ENCODE results near the gene DRD2.

Gene DRD2

DNA sequence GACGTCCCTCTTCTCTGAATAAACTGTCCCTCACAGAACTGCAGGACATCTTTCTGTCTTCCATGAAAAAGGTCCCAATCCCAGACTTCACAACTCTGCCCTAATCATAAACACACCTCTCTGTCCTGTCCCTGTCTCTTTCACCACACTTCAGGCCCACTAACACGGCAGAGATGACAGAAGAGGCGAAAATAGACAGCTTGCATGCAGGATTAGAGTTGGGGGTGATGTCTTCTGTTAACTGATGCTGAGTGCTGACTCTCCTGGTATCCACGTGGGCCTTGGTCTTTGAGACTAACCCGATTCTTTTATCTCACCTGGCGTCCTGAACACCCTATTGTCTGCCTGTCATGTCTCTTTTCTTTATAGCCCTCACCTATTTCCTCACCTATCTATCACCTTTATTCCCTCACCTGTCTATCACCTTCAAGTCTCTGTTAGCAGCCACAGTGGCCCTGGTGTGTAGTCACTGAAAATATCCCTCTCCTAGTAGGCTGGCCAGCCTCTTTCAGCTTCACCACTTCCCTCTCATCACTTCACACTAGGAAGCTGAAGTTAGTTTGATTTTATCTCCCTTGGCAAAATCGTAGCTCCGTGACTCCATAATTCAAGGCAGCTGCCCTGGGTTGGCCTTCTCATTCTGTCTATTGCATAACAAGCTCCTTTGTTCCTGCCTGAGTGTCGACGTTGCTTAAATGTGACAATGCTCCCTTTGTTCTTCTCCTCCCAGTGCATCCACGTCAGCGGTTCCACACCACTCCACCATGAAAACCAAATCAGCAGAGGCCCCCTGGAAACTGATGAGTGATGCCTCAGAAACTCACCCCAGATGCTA, 30.6 kb upstream of the DRD2 start:
- H3K9me3 ChIP-seq (ENCODE audit: control insufficient read depth in 1 of 2, low read length in 2 of 2), result no peaks in the 10 kb centered on the region
- H3K4me3 ChIP-seq (ENCODE audit: low read depth in 1 of 2, low read length in 2 of 2), result no peak overlapping the region
- no peaks in the 10 kb centered on the region for H3K27me3 ChIP-seq (ENCODE audit: control insufficient read depth in 1 of 2, insufficient read depth in 2 of 2, low read length in 2 of 2)
- no peak overlapping the region for H3K27ac ChIP-seq (ENCODE audit: low read depth, low read length)
- no peaks in the 10 kb centered on the region for H3K4me1 ChIP-seq (ENCODE audit: control insufficient read depth in 1 of 2, insufficient read depth in 2 of 2, low read length in 2 of 2)
- H3K36me3 ChIP-seq (ENCODE audit: control insufficient read depth in 1 of 2, insufficient read depth in 2 of 2, low read length in 2 of 2), result no peaks in the 10 kb centered on the region
- H3K9ac ChIP-seq (ENCODE audit: low read depth in 1 of 2, low read length in 2 of 2), result no peak overlapping the region

GRCh38 chr11:113505046-113505445, 29.8 kb upstream of the DRD2 start:
- Histone ChIP-seq H3K4me1 (ENCODE audit: control insufficient read depth in 1 of 2, insufficient read depth in 2 of 2, low read length in 2 of 2) (no peaks in the 10 kb centered on the region), H3K9ac (ENCODE audit: low read depth in 1 of 2, low read length in 2 of 2) (no peak overlapping the region), H3K27ac (ENCODE audit: low read depth, low read length) (no peak overlapping the region), H3K36me3 (ENCODE audit: control insufficient read depth in 1 of 2, insufficient read depth in 2 of 2, low read length in 2 of 2) (no peaks in the 10 kb centered on the region), H3K4me3 (ENCODE audit: low read depth in 1 of 2, low read length in 2 of 2) (no peak overlapping the region), H3K9me3 (ENCODE audit: control insufficient read depth in 1 of 2, low read length in 2 of 2) (no peaks in the 10 kb centered on the region), H3K27me3 (ENCODE audit: control insufficient read depth in 1 of 2, insufficient read depth in 2 of 2, low read length in 2 of 2) (no peaks in the 10 kb centered on the region)

DNA sequence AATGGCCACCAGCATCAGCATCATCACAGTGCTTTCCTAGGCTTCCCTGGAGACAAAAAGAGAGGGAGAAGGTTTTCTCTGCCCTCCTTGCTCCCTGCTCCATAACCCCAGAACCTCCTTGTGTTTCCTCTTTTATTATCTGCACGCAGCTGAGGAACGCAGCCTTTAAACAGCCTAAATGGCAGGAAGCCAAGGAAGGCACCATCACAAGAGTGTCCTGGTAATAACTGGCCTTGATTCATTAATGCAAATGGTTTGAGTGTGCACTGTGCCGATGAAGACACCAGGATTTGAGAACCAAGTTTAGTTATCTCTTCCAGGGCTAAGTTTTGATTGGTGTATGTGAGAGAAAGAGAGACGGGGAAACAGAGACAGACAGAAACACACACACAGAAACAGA, 29.4 kb upstream of the DRD2 start:
- H3K36me3 ChIP-seq (ENCODE audit: control insufficient read depth in 1 of 2, insufficient read depth in 2 of 2, low read length in 2 of 2), result no peaks in the 10 kb centered on the region
- no peaks in the 10 kb centered on the region for H3K27me3 ChIP-seq (ENCODE audit: control insufficient read depth in 1 of 2, insufficient read depth in 2 of 2, low read length in 2 of 2)
- no peak overlapping the region for H3K4me3 ChIP-seq (ENCODE audit: low read depth in 1 of 2, low read length in 2 of 2)
- H3K9me3 ChIP-seq (ENCODE audit: control insufficient read depth in 1 of 2, low read length in 2 of 2), result no peaks in the 10 kb centered on the region
- no peak overlapping the region for H3K27ac ChIP-seq (ENCODE audit: low read depth, low read length)
- H3K9ac ChIP-seq (ENCODE audit: low read depth in 1 of 2, low read length in 2 of 2), result no peak overlapping the region
- H3K4me1 ChIP-seq (ENCODE audit: control insufficient read depth in 1 of 2, insufficient read depth in 2 of 2, low read length in 2 of 2), result no peaks in the 10 kb centered on the region

GRCh38 chr11:113504071-113504470, 28.9 kb upstream of the DRD2 start:
- no peak overlapping the region for H3K4me3 ChIP-seq (ENCODE audit: low read depth in 1 of 2, low read length in 2 of 2)
- H3K4me1 ChIP-seq (ENCODE audit: control insufficient read depth in 1 of 2, insufficient read depth in 2 of 2, low read length in 2 of 2), result no peaks in the 10 kb centered on the region
- no peak overlapping the region for H3K9ac ChIP-seq (ENCODE audit: low read depth in 1 of 2, low read length in 2 of 2)
- H3K9me3 ChIP-seq (ENCODE audit: control insufficient read depth in 1 of 2, low read length in 2 of 2), result no peaks in the 10 kb centered on the region
- no peaks in the 10 kb centered on the region for H3K36me3 ChIP-seq (ENCODE audit: control insufficient read depth in 1 of 2, insufficient read depth in 2 of 2, low read length in 2 of 2)
- H3K27ac ChIP-seq (ENCODE audit: low read depth, low read length), result no peak overlapping the region
- no peaks in the 10 kb centered on the region for H3K27me3 ChIP-seq (ENCODE audit: control insufficient read depth in 1 of 2, insufficient read depth in 2 of 2, low read length in 2 of 2)

DNA sequence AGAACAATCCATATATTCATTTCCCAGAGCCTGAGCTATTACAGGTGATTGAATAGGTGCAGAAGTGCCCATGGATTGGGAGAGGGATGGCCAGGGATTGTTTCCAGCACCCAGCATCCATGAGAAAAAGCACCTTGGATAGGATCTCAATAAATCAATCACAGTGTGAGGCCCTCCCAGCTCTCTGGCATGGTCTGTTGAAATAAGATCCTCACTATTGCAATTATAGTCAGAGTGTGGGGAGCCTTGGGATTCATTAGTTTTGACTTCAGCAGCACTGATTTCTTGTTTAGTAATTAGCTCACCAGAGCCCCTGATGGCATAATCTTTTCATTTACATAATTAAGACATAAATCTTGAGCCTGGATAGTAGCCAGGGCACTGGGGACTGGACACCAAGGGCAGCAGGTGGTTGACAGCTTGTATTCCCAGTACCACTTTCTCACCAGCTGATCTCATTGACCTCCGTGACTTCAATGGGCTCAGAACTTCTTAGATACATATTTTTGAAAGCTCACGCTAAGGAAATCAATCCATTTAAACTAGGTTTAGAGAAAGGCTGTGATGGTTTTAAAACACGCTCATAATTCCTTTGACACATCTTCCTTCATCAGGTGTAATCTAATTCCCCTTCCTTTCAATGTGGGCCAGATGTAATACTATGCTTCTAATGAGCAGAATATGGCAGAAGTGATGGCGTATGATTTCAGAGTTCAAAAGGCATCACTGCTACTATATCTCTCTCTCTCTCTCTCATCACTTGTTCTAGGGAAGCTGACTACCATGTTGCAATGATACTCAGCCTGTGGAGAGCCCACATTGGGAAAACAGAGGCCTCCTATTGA, 22.1 kb upstream of the DRD2 start:
- H3K9ac ChIP-seq (ENCODE audit: low read depth in 1 of 2, low read length in 2 of 2), result no peak overlapping the region
- no peak overlapping the region for H3K27ac ChIP-seq (ENCODE audit: low read depth, low read length)
- H3K4me1 ChIP-seq (ENCODE audit: control insufficient read depth in 1 of 2, insufficient read depth in 2 of 2, low read length in 2 of 2), result no peaks in the 10 kb centered on the region
- H3K9me3 ChIP-seq (ENCODE audit: control insufficient read depth in 1 of 2, low read length in 2 of 2), result no peaks in the 10 kb centered on the region
- H3K27me3 ChIP-seq (ENCODE audit: control insufficient read depth in 1 of 2, insufficient read depth in 2 of 2, low read length in 2 of 2), result no peaks in the 10 kb centered on the region
- H3K4me3 ChIP-seq (ENCODE audit: low read depth in 1 of 2, low read length in 2 of 2), result no peak overlapping the region
- no peaks in the 10 kb centered on the region for H3K36me3 ChIP-seq (ENCODE audit: control insufficient read depth in 1 of 2, insufficient read depth in 2 of 2, low read length in 2 of 2)

DNA sequence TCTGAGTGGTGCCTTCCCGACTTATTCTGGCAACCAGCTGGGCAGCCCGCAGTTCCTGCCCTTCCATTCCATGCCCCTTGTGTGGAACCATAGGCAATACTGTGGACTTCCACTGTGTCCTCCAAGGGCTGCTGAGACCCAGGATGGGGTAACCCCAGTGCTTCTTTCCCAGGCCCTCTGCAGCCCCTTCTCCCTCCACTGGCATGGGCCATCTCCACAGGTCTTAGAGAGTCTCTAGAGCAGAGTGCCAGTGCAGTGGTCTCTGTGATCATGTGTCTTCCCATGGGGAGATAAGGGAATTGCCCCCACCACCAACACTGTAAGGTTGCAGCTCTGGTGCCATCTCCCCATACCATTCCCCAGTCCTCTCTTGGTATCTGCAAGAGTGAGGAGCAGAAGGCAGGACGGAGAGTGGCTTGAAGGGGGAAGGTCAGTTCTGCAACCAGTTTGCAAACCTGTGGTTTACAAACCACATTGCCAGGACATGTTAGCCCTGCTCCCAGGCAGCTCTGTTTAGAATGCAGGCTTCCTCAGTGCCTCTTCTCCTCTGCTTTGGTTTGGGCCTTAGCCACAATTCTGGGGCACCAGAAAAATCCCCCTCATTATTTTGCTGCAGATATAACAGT, 20.9 kb upstream of the DRD2 start:
- no peak overlapping the region for H3K9ac ChIP-seq (ENCODE audit: low read depth in 1 of 2, low read length in 2 of 2)
- H3K4me3 ChIP-seq (ENCODE audit: low read depth in 1 of 2, low read length in 2 of 2), result no peak overlapping the region
- no peak overlapping the region for H3K27ac ChIP-seq (ENCODE audit: low read depth, low read length)
- H3K4me1 ChIP-seq (ENCODE audit: control insufficient read depth in 1 of 2, insufficient read depth in 2 of 2, low read length in 2 of 2), result no peaks in the 10 kb centered on the region
- H3K9me3 ChIP-seq (ENCODE audit: control insufficient read depth in 1 of 2, low read length in 2 of 2), result no peaks in the 10 kb centered on the region
- no peaks in the 10 kb centered on the region for H3K36me3 ChIP-seq (ENCODE audit: control insufficient read depth in 1 of 2, insufficient read depth in 2 of 2, low read length in 2 of 2)
- H3K27me3 ChIP-seq (ENCODE audit: control insufficient read depth in 1 of 2, insufficient read depth in 2 of 2, low read length in 2 of 2), result no peaks in the 10 kb centered on the region

- H3K4me1 ChIP-seq (ENCODE audit: control insufficient read depth in 1 of 2, insufficient read depth in 2 of 2, low read length in 2 of 2), result no peaks in the 10 kb centered on the region
Observed at GRCh38 chr11:113494021-113494420, 18.8 kb upstream of the DRD2 start.

DNA sequence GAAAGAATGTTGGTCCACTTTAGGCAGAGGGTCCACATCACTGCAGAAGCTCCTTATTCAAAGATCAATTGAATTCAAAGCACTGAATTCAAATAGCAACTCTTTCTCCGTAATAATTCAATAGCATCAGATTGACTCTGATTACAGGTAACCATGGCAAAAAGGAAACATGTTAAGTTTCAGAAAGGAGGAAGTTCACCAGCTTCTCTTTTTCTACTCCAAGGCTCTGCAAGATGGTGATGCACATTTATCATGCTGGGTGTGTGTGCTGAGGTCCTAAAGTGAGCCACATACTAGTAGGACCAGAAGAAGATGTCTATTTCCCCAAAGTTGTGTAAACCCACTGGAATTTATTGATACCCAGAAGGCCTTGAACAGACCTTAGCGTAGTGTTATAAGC, 18.0 kb upstream of the DRD2 start:
- Histone ChIP-seq H3K4me1 (ENCODE audit: control insufficient read depth in 1 of 2, insufficient read depth in 2 of 2, low read length in 2 of 2) (no peaks in the 10 kb centered on the region), H3K4me3 (ENCODE audit: low read depth in 1 of 2, low read length in 2 of 2) (no peak overlapping the region)

More at GRCh38 chr11:113494021-113494420, 18.8 kb upstream of the DRD2 start:
- no peaks in the 10 kb centered on the region for H3K9me3 ChIP-seq (ENCODE audit: control insufficient read depth in 1 of 2, low read length in 2 of 2)
- H3K27ac ChIP-seq (ENCODE audit: low read depth, low read length), result no peak overlapping the region
- no peak overlapping the region for H3K4me3 ChIP-seq (ENCODE audit: low read depth in 1 of 2, low read length in 2 of 2)
- H3K27me3 ChIP-seq (ENCODE audit: control insufficient read depth in 1 of 2, insufficient read depth in 2 of 2, low read length in 2 of 2), result no peaks in the 10 kb centered on the region
- H3K36me3 ChIP-seq (ENCODE audit: control insufficient read depth in 1 of 2, insufficient read depth in 2 of 2, low read length in 2 of 2), result no peaks in the 10 kb centered on the region
- H3K9ac ChIP-seq (ENCODE audit: low read depth in 1 of 2, low read length in 2 of 2), result no peak overlapping the region

GRCh38 chr11:113488931-113489351, 13.7 kb upstream of the DRD2 start:
- Histone ChIP-seq H3K4me1 (ENCODE audit: control insufficient read depth in 1 of 2, insufficient read depth in 2 of 2, low read length in 2 of 2) (no peaks in the 10 kb centered on the region), H3K4me3 (ENCODE audit: low read depth in 1 of 2, low read length in 2 of 2) (no peak overlapping the region), H3K9ac (ENCODE audit: low read depth in 1 of 2, low read length in 2 of 2) (no peak overlapping the region), H3K27ac (ENCODE audit: low read depth, low read length) (no peak overlapping the region), H3K9me3 (ENCODE audit: control insufficient read depth in 1 of 2, low read length in 2 of 2) (no peaks in the 10 kb centered on the region), H3K36me3 (ENCODE audit: control insufficient read depth in 1 of 2, insufficient read depth in 2 of 2, low read length in 2 of 2) (no peaks in the 10 kb centered on the region), H3K27me3 (ENCODE audit: control insufficient read depth in 1 of 2, insufficient read depth in 2 of 2, low read length in 2 of 2) (no peaks in the 10 kb centered on the region)

More for the DNA sequence above, 18.0 kb upstream of the DRD2 start:
- Histone ChIP-seq H3K9ac (ENCODE audit: low read depth in 1 of 2, low read length in 2 of 2) (no peak overlapping the region), H3K9me3 (ENCODE audit: control insufficient read depth in 1 of 2, low read length in 2 of 2) (no peaks in the 10 kb centered on the region), H3K27ac (ENCODE audit: low read depth, low read length) (no peak overlapping the region), H3K36me3 (ENCODE audit: control insufficient read depth in 1 of 2, insufficient read depth in 2 of 2, low read length in 2 of 2) (no peaks in the 10 kb centered on the region), H3K27me3 (ENCODE audit: control insufficient read depth in 1 of 2, insufficient read depth in 2 of 2, low read length in 2 of 2) (no peaks in the 10 kb centered on the region)

GRCh38 chr11:113487622-113488021, 12.4 kb upstream of the DRD2 start:
- H3K27me3 ChIP-seq (ENCODE audit: control insufficient read depth in 1 of 2, insufficient read depth in 2 of 2, low read length in 2 of 2), result no peaks in the 10 kb centered on the region
- no peaks in the 10 kb centered on the region for H3K36me3 ChIP-seq (ENCODE audit: control insufficient read depth in 1 of 2, insufficient read depth in 2 of 2, low read length in 2 of 2)
- H3K27ac ChIP-seq (ENCODE audit: low read depth, low read length), result no peak overlapping the region
- no peaks in the 10 kb centered on the region for H3K9me3 ChIP-seq (ENCODE audit: control insufficient read depth in 1 of 2, low read length in 2 of 2)
- H3K4me3 ChIP-seq (ENCODE audit: low read depth in 1 of 2, low read length in 2 of 2), result no peak overlapping the region
- no peaks in the 10 kb centered on the region for H3K4me1 ChIP-seq (ENCODE audit: control insufficient read depth in 1 of 2, insufficient read depth in 2 of 2, low read length in 2 of 2)
- H3K9ac ChIP-seq (ENCODE audit: low read depth in 1 of 2, low read length in 2 of 2), result no peak overlapping the region

All from duodenal mucosa (tissue), 2 donors.